Measurements from ENCODE around the gene NOC4L. TPM values are rescaled to one million over a fixed set of nuclear protein-coding genes. Genes with fewer than 3 reads are reported as not detected.

The NOC4L gene
- total and polyA plus RNA-seq, 5 donors from 2014 or later, result 17.0 to 26.9 (median 19.2) TPM

GRCh38 chr12:132124766-132125425 is 19.4 kb upstream of the NOC4L start:
- DNase-seq (no peak), ATAC-seq (ENCODE audit: low read depth in 2 of 2) (peak in 1 of 2 donors; percentile 59)
- Histone ChIP-seq H3K4me1 (ENCODE audit: control insufficient read depth, insufficient read depth, low read length, poor library complexity, severe bottlenecking) (no peaks in the 10 kb centered on the region), H3K27ac (ENCODE audit: insufficient read depth, low read length, poor library complexity, severe bottlenecking) (no peak overlapping the region), H3K27me3 (ENCODE audit: control insufficient read depth, insufficient read depth, low read length) (no peaks in the 10 kb centered on the region), H3K36me3 (ENCODE audit: control insufficient read depth, insufficient read depth, low read length) (peaks cover 37% of the 10 kb centered on the region), H3K4me3 (ENCODE audit: low read depth, low read length) (no peak overlapping the region), H3K9me3 (ENCODE audit: control insufficient read depth in 2 of 2, low read length in 2 of 2) (no peaks in the 10 kb centered on the region)
- Mint-ChIP-seq H3K36me3 (peaks cover 53% of the 10 kb centered on the region), H3K27ac (no peak overlapping the region), H3K4me1 (no peaks in the 10 kb centered on the region), H3K27me3 (no peaks in the 10 kb centered on the region), H3K9me3 (peaks cover 0 to 8% (median 0%) of the 10 kb centered on the region in 7 donors), H3K4me3 (no peak overlapping the region)

- no peaks in the 10 kb centered on the region for H3K27me3 Mint-ChIP-seq
- Histone ChIP-seq H3K27me3 (ENCODE audit: control insufficient read depth, insufficient read depth, low read length) (no peaks in the 10 kb centered on the region), H3K36me3 (ENCODE audit: control insufficient read depth, insufficient read depth, low read length) (peaks cover 37% of the 10 kb centered on the region), H3K4me3 (ENCODE audit: low read depth, low read length) (no peak overlapping the region), H3K27ac (ENCODE audit: insufficient read depth, low read length, poor library complexity, severe bottlenecking) (no peak overlapping the region), H3K9me3 (ENCODE audit: control insufficient read depth in 2 of 2, low read length in 2 of 2) (no peaks in the 10 kb centered on the region), H3K4me1 (ENCODE audit: control insufficient read depth, insufficient read depth, low read length, poor library complexity, severe bottlenecking) (no peaks in the 10 kb centered on the region)
- H3K9me3 Mint-ChIP-seq, result peaks cover 0 to 8% (median 0%) of the 10 kb centered on the region in 7 donors
- no peaks in the 10 kb centered on the region for H3K4me1 Mint-ChIP-seq
- H3K27ac Mint-ChIP-seq, result no peak overlapping the region
- ATAC-seq (ENCODE audit: low read depth in 2 of 2) (no peak), DNase-seq (no peak)
- H3K36me3 Mint-ChIP-seq, result peaks cover 53% of the 10 kb centered on the region
- H3K4me3 Mint-ChIP-seq, result no peak overlapping the region
Observed at GRCh38 chr12:132125736-132126135, 18.5 kb upstream of the NOC4L start.

DNA sequence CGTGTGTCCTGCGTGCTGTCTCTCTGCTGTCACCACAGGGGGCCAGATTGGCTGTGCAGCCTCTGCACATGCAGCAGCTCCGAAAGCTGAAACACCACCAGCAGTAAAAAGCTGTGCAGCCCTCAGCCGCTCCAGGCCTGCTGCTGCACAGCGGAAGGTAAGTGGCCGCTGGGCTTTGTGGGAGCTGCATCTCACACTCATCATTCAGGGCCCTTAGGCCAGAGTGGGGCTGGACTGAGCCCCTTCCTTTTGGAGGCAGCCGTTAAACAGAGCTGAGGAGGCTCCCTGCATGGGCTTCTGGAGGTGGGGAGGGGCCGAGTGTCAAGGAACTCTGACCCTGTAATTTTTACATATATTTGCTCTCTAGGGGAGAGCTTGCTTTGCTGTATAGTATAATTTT is 17.2 kb upstream of the NOC4L start:
- Histone ChIP-seq H3K9me3 (ENCODE audit: control insufficient read depth in 2 of 2, low read length in 2 of 2) (no peaks in the 10 kb centered on the region), H3K27me3 (ENCODE audit: control insufficient read depth, insufficient read depth, low read length) (no peaks in the 10 kb centered on the region), H3K27ac (ENCODE audit: insufficient read depth, low read length, poor library complexity, severe bottlenecking) (no peak overlapping the region), H3K4me3 (ENCODE audit: low read depth, low read length) (no peak overlapping the region), H3K36me3 (ENCODE audit: control insufficient read depth, insufficient read depth, low read length) (peaks cover 34% of the 10 kb centered on the region), H3K4me1 (ENCODE audit: control insufficient read depth, insufficient read depth, low read length, poor library complexity, severe bottlenecking) (no peaks in the 10 kb centered on the region)
- no peak for ATAC-seq (ENCODE audit: low read depth in 2 of 2)
- Mint-ChIP-seq H3K4me1 (no peaks in the 10 kb centered on the region), H3K27me3 (no peaks in the 10 kb centered on the region), H3K4me3 (no peak overlapping the region), H3K27ac (no peak overlapping the region), H3K9me3 (peaks cover 0 to 8% (median 0%) of the 10 kb centered on the region in 7 donors), H3K36me3 (peaks cover 53% of the 10 kb centered on the region)
- DNase-seq, result no peak

DNA sequence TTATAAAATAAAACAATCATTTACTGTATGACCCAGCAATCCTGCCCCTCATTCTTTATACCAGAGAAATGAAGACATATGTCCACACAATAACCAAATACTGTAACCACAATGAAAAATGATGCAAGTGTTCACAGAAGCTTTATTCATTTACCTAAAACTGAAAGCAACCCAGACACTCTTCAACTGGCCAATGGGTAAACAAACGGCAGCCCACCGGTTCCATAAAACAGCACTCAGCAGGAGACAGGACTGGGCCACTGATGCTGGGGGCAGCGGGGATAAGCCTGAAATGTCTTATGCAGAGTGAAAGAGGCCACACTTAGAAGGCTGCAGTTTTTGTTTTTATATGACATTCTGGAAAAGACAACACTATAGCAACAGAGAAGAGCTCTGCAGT is 15.2 kb upstream of the NOC4L start:
- ATAC-seq (ENCODE audit: low read depth in 2 of 2), result no peak
- H3K27me3 Mint-ChIP-seq, result no peaks in the 10 kb centered on the region

DNA sequence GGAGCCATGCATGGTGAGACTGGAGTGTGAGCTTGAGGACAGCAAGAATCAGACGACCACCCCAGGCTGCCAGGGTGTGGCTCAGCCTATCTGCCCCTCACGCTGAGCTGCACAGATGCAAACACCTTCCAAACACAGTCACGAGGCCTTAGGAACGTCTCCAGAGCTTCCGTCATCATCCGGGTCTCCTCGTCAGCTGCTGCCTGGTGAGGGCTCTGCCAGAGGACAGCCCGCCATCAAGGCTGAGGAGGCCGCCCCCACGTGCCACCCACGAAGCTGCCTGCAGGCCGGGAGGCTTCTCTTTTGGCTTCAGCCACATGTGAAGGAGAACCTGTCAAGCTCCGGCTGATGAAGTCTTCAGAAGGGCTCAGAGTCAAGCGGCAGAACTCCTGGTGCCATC is 13.6 kb upstream of the NOC4L start:
- Mint-ChIP-seq H3K4me1 (no peaks in the 10 kb centered on the region), H3K27me3 (no peaks in the 10 kb centered on the region), H3K36me3 (peaks cover 32% of the 10 kb centered on the region), H3K9me3 (peaks cover 0 to 8% (median 0%) of the 10 kb centered on the region in 7 donors), H3K27ac (no peak overlapping the region), H3K4me3 (no peak overlapping the region)
- Histone ChIP-seq H3K9me3 (ENCODE audit: control insufficient read depth in 2 of 2, low read length in 2 of 2) (no peaks in the 10 kb centered on the region), H3K36me3 (ENCODE audit: control insufficient read depth, insufficient read depth, low read length) (peaks cover 23% of the 10 kb centered on the region), H3K4me3 (ENCODE audit: low read depth, low read length) (no peak overlapping the region), H3K27ac (ENCODE audit: insufficient read depth, low read length, poor library complexity, severe bottlenecking) (no peak overlapping the region), H3K4me1 (ENCODE audit: control insufficient read depth, insufficient read depth, low read length, poor library complexity, severe bottlenecking) (no peaks in the 10 kb centered on the region), H3K27me3 (ENCODE audit: control insufficient read depth, insufficient read depth, low read length) (no peaks in the 10 kb centered on the region)
- ATAC-seq (ENCODE audit: low read depth in 2 of 2) (no peak), DNase-seq (no peak)

More for the DNA sequence above, 15.2 kb upstream of the NOC4L start:
- H3K9me3 ChIP-seq (ENCODE audit: control insufficient read depth in 2 of 2, low read length in 2 of 2), result no peaks in the 10 kb centered on the region
- Mint-ChIP-seq H3K9me3 (peaks cover 0 to 8% (median 0%) of the 10 kb centered on the region in 7 donors), H3K4me1 (no peaks in the 10 kb centered on the region), H3K36me3 (peaks cover 44% of the 10 kb centered on the region), H3K4me3 (no peak overlapping the region), H3K27ac (no peak overlapping the region)
- no peaks in the 10 kb centered on the region for H3K27me3 ChIP-seq (ENCODE audit: control insufficient read depth, insufficient read depth, low read length)
- no peak overlapping the region for H3K27ac ChIP-seq (ENCODE audit: insufficient read depth, low read length, poor library complexity, severe bottlenecking)
- H3K36me3 ChIP-seq (ENCODE audit: control insufficient read depth, insufficient read depth, low read length), result peaks cover 28% of the 10 kb centered on the region
- no peak overlapping the region for H3K4me3 ChIP-seq (ENCODE audit: low read depth, low read length)
- no peaks in the 10 kb centered on the region for H3K4me1 ChIP-seq (ENCODE audit: control insufficient read depth, insufficient read depth, low read length, poor library complexity, severe bottlenecking)
- DNase-seq, result no peak

DNA sequence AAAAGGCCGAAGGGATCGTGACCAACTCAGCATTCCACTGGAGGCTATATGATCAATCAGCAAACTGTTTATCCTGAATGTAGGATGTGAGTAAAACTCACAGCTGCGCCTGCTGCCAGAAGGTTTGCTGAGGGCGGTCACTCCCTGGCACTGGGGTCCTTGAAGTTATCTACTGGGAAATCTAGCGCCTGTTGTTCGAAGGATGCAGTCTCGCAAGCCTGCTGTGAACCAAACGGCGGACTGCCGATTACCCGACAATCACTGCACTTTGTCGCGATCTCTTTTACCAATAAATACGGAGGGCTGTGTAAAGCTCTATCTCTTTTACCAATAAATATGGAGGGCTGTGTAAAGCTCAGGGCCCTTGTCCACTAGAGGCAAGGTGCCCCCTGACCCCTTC is 13.0 kb upstream of the NOC4L start:
- H3K27ac Mint-ChIP-seq, result peak overlapping the region in 1 of 3 donors; percentile 86

GRCh38 chr12:132131952-132132351 is 12.3 kb upstream of the NOC4L start:
- H3K9me3 Mint-ChIP-seq, result peaks cover 0 to 8% (median 0%) of the 10 kb centered on the region in 7 donors
- DNase-seq (no peak), ATAC-seq (ENCODE audit: low read depth in 2 of 2) (no peak)
- Histone ChIP-seq H3K9me3 (ENCODE audit: control insufficient read depth in 2 of 2, low read length in 2 of 2) (no peaks in the 10 kb centered on the region), H3K4me3 (ENCODE audit: low read depth, low read length) (no peak overlapping the region), H3K27me3 (ENCODE audit: control insufficient read depth, insufficient read depth, low read length) (no peaks in the 10 kb centered on the region), H3K4me1 (ENCODE audit: control insufficient read depth, insufficient read depth, low read length, poor library complexity, severe bottlenecking) (no peaks in the 10 kb centered on the region), H3K27ac (ENCODE audit: insufficient read depth, low read length, poor library complexity, severe bottlenecking) (no peak overlapping the region), H3K36me3 (ENCODE audit: control insufficient read depth, insufficient read depth, low read length) (peaks cover 11% of the 10 kb centered on the region)
- no peak overlapping the region for H3K27ac Mint-ChIP-seq
- no peaks in the 10 kb centered on the region for H3K4me1 Mint-ChIP-seq
- H3K4me3 Mint-ChIP-seq, result peak overlapping the region in 1 of 4 donors; percentile 5
- H3K27me3 Mint-ChIP-seq, result no peaks in the 10 kb centered on the region
- peaks cover 23% of the 10 kb centered on the region for H3K36me3 Mint-ChIP-seq

More for the DNA sequence above, 13.0 kb upstream of the NOC4L start:
- no peaks in the 10 kb centered on the region for H3K27me3 ChIP-seq (ENCODE audit: control insufficient read depth, insufficient read depth, low read length)
- ATAC-seq (ENCODE audit: low read depth in 2 of 2), result no peak
- H3K9me3 Mint-ChIP-seq, result peaks cover 0 to 8% (median 0%) of the 10 kb centered on the region in 7 donors
- peaks cover 17% of the 10 kb centered on the region for H3K36me3 ChIP-seq (ENCODE audit: control insufficient read depth, insufficient read depth, low read length)
- H3K27ac ChIP-seq (ENCODE audit: insufficient read depth, low read length, poor library complexity, severe bottlenecking), result no peak overlapping the region
- no peaks in the 10 kb centered on the region for H3K4me1 ChIP-seq (ENCODE audit: control insufficient read depth, insufficient read depth, low read length, poor library complexity, severe bottlenecking)
- no peaks in the 10 kb centered on the region for H3K27me3 Mint-ChIP-seq
- no peak overlapping the region for H3K4me3 Mint-ChIP-seq
- no peak overlapping the region for H3K4me3 ChIP-seq (ENCODE audit: low read depth, low read length)
- H3K4me1 Mint-ChIP-seq, result no peaks in the 10 kb centered on the region
- DNase-seq, result no peak
- H3K36me3 Mint-ChIP-seq, result peaks cover 26% of the 10 kb centered on the region
- no peaks in the 10 kb centered on the region for H3K9me3 ChIP-seq (ENCODE audit: control insufficient read depth in 2 of 2, low read length in 2 of 2)
